Smooth muscle cell (in vitro differentiated cells): Measurements from ENCODE around the gene CRY1. TPM values are rescaled to one million over a fixed set of nuclear protein-coding genes. Genes with fewer than 3 reads are reported as not detected.

Experiments
- DNase-seq: peaks from one replicate; lab custom pipeline; 2025; ENCODE audit not compliant: unreplicated experiment; lab: John Stamatoyannopoulos, UW
- H2AFZ ChIP-seq: fragments of 200-600 bp; sonication (generic); 2 replicates; pipeline ENCODE4 v1.6.0; 2016; ENCODE audit warnings: antibody characterized with exemption, low read depth, mild to moderate bottlenecking
- H3F3A ChIP-seq: fragments of 200-600 bp; sonication (generic); 2 replicates; pipeline ENCODE4 v1.6.0; 2017; ENCODE audit warnings: antibody characterized with exemption, low read depth
- H3K27ac ChIP-seq: fragments of 200-600 bp; sonication (generic); 2 replicates; pipeline ENCODE4 v1.5.1; 2016; ENCODE audit warnings: low read depth, mild to moderate bottlenecking
- H3K27me3 ChIP-seq: fragments of 200-600 bp; sonication (generic); 2 replicates; pipeline ENCODE4 v1.6.1; 2016; ENCODE audit warnings: low read depth, mild to moderate bottlenecking
- H3K36me3 ChIP-seq: fragments of 200-600 bp; sonication (generic); 2 replicates; pipeline ENCODE4 v1.5.1; 2016; ENCODE audit warnings: low read depth
- H3K4me1 ChIP-seq: fragments of 200-600 bp; sonication (generic); 2 replicates; pipeline ENCODE4 v1.5.1; 2016; ENCODE audit warnings: low read depth
- H3K4me2 ChIP-seq: fragments of 200-600 bp; sonication (generic); 2 replicates; pipeline ENCODE4 v1.6.0; 2016; ENCODE audit warnings: mild to moderate bottlenecking
- H3K4me3 ChIP-seq: fragments of 200-600 bp; sonication (generic); 2 replicates; pipeline ENCODE4 v1.5.1; 2016; ENCODE audit warnings: mild to moderate bottlenecking
- H3K79me2 ChIP-seq: fragments of 200-600 bp; sonication (generic); 2 replicates; pipeline ENCODE4 v1.6.0; 2016; ENCODE audit warnings: low read depth, mild to moderate bottlenecking
- H3K9ac ChIP-seq: fragments of 200-600 bp; sonication (generic); 2 replicates; pipeline ENCODE4 v1.6.0; 2016; ENCODE audit warnings: low read depth
- H3K9me3 ChIP-seq: fragments of 200-600 bp; sonication (generic); replicated peaks from 2 replicates; pipeline ENCODE4 v1.5.1; 2016; ENCODE audit warnings: low read depth
- H4K20me1 ChIP-seq: fragments of 200-600 bp; sonication (generic); 2 replicates; pipeline ENCODE4 v1.6.0; 2016; ENCODE audit warnings: low read depth
- WGBS: methylation state at CpG from one replicate; pipeline ENCODE4 v1.1.7; 2016; ENCODE audit warnings: low lambda C conversion rate; 5-methylcytosine and 5-hydroxymethylcytosine counted together
- polyA plus RNA-seq: library from polyadenylated mRNA; unstranded; fragments of >200 nt; fragmentation: Nextera tagmentation; extraction: Ambion mirVana; gene quantifications from 2 replicates; pipeline ENCODE4 v1.2.1, GENCODE V29; 2016
- total RNA-seq: library from RNA; depleted of rRNA; stranded (reverse); fragments of >200 nt; gene quantifications from 2 replicates; pipeline ENCODE4 v1.2.3, GENCODE V29; 2014
- TF ChIP-seq, protein P1 (sequence below): fragments of 200-600 bp; sonication (generic); IDR thresholded peaks from 2 replicates; pipeline ENCODE4 v1.5.1; 2017; ENCODE audit warnings: borderline replicate concordance, mild to moderate bottlenecking, antibody characterized with exemption; ENCODE audit not compliant: insufficient read depth, poor library complexity, severe bottlenecking

CRY1 gene
- total and polyA plus RNA-seq, 2 experiments from 2014 or later, result 19.9 to 28.2 TPM

DNA sequence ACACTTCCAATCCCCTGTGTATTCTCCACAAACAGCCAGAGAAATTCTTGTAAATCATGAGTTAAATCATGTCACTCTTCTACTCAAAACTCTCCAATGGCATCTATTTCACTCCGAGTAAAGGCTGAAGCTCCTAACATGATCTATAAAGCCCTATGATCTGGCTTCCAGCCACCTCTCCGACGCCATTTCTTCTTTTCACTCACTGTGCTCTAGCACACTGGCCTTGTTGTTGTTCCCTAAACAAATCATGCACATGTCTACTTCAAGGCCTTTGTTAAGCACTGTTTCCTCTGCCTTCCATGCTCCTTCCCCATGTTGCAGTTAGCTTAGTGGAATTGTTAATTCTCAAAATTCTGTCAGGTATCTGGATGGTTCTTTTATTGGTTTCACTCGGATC is 76.3 kb downstream of the CRY1 start:
- Histone ChIP-seq H4K20me1 (no peaks in the 10 kb centered on the region), H3K36me3 (peaks cover 5% of the 10 kb centered on the region), H3K4me2 (no peak overlapping the region), H3K4me1 (no peaks in the 10 kb centered on the region), H3K9ac (no peak overlapping the region), H3F3A (no peaks in the 10 kb centered on the region), H3K9me3 (no peaks in the 10 kb centered on the region), H3K27me3 (no peaks in the 10 kb centered on the region), H3K27ac (no peak overlapping the region), H2AFZ (no peak overlapping the region), H3K4me3 (no peak overlapping the region), H3K79me2 (no peaks in the 10 kb centered on the region)
- TF ChIP-seq, protein P1, sequence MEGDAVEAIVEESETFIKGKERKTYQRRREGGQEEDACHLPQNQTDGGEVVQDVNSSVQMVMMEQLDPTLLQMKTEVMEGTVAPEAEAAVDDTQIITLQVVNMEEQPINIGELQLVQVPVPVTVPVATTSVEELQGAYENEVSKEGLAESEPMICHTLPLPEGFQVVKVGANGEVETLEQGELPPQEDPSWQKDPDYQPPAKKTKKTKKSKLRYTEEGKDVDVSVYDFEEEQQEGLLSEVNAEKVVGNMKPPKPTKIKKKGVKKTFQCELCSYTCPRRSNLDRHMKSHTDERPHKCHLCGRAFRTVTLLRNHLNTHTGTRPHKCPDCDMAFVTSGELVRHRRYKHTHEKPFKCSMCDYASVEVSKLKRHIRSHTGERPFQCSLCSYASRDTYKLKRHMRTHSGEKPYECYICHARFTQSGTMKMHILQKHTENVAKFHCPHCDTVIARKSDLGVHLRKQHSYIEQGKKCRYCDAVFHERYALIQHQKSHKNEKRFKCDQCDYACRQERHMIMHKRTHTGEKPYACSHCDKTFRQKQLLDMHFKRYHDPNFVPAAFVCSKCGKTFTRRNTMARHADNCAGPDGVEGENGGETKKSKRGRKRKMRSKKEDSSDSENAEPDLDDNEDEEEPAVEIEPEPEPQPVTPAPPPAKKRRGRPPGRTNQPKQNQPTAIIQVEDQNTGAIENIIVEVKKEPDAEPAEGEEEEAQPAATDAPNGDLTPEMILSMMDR, result no peak
- no peak for DNase-seq
- WGBS, result 97% methylated on average over 4 of the region's 4 CpGs

DNA sequence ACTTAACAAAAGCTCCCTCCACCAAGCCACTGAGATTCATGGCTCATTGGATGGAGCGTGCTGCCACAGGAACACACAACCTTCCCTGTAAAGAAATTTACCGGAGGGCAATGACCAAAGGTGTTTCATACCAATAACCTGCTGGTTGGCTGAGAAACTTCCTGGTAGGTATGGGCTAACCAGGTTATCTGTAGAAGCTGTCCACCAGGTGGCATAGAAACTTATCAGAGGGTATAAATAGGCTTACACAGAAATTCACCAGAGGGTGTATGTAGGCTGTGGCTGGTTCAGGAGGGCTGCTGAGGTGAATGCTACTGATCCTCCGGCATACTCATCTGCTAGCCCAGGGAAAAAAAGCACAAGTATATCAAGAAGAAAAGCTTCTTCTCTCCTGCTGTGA is 79.3 kb downstream of the CRY1 start:
- WGBS, result 94% methylated on average over 3 of the region's 3 CpGs
- no peak overlapping the region for H3K4me3 ChIP-seq
- no peak for DNase-seq
- no peak overlapping the region for H2AFZ ChIP-seq
- no peaks in the 10 kb centered on the region for H4K20me1 ChIP-seq
- H3K4me1 ChIP-seq, result no peaks in the 10 kb centered on the region
- H3K9ac ChIP-seq, result no peak overlapping the region
- TF ChIP-seq, protein P1, result no peak
- no peaks in the 10 kb centered on the region for H3K27me3 ChIP-seq
- H3F3A ChIP-seq, result no peaks in the 10 kb centered on the region
- H3K9me3 ChIP-seq, result no peaks in the 10 kb centered on the region
- H3K79me2 ChIP-seq, result no peaks in the 10 kb centered on the region
- H3K36me3 ChIP-seq, result no peaks in the 10 kb centered on the region
- no peak overlapping the region for H3K27ac ChIP-seq
- no peak overlapping the region for H3K4me2 ChIP-seq

DNA sequence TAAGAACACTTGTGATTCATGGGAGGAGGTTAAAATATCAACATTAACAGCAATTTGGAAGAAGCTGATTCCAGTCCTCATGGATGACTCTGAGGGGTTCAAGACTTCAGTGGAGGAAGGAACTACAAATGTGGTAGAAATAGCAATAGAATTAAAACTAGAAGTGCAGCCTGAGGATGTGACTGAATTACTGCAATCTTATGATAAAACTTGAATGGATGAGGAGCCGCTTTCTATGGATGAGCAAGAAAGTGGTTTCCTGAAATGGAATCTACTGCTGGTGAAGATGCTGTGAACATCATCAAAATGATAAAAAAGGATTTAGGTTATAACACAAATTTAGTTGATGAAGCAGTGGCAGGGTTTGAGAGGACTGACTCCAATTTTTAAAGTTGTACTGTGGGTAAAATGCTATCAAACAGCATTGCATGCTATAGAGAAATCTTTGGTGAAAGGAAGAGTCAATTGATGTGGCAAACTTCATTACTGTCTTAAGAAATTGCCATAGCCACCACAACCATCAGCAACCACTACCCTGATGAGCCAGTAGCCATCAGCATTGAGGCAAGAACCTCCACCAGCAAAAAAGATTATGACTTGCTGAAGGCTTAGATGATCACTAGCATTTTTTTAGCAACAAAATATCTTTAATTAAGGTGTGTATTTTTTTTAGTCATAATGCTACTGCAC is 80.5 kb downstream of the CRY1 start:
- H3F3A ChIP-seq, result no peaks in the 10 kb centered on the region
- TF ChIP-seq, protein P1, result no peak
- H3K4me2 ChIP-seq, result no peak overlapping the region
- no peaks in the 10 kb centered on the region for H3K79me2 ChIP-seq
- H4K20me1 ChIP-seq, result no peaks in the 10 kb centered on the region
- H3K4me1 ChIP-seq, result no peaks in the 10 kb centered on the region
- H3K4me3 ChIP-seq, result no peak overlapping the region
- H3K9me3 ChIP-seq, result no peaks in the 10 kb centered on the region
- H3K27ac ChIP-seq, result no peak overlapping the region
- H3K27me3 ChIP-seq, result no peaks in the 10 kb centered on the region
- H2AFZ ChIP-seq, result no peak overlapping the region
- DNase-seq, result no peak
- no peak overlapping the region for H3K9ac ChIP-seq
- 100% methylated on average over 1 of the region's 1 CpG for WGBS
- H3K36me3 ChIP-seq, result no peaks in the 10 kb centered on the region

DNA sequence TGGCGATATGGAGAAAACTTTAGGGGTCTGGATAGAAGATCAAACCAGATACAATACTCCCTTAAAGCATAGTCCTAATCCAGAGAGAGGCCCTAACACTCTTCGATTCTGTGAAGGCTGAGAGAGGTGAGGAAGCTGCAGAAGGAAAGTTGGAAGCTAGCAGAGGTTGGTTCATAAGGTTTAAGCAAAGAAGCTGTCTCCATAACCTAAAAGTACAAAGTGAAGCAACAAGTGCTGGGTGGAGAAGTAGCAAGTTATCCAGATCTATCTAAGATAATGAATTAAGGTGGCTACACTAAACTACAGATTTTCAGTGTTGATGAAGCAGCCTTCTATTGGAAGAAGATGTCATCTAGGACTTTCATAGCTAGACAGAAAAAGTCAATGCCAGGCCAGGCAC is 81.8 kb downstream of the CRY1 start:
- no peaks in the 10 kb centered on the region for H3F3A ChIP-seq
- no peaks in the 10 kb centered on the region for H4K20me1 ChIP-seq
- WGBS, result 98% methylated on average over 2 of the region's 2 CpGs
- H2AFZ ChIP-seq, result no peak overlapping the region
- H3K27ac ChIP-seq, result no peak overlapping the region
- H3K27me3 ChIP-seq, result no peaks in the 10 kb centered on the region
- H3K36me3 ChIP-seq, result no peaks in the 10 kb centered on the region
- TF ChIP-seq, protein P1, result no peak
- H3K4me1 ChIP-seq, result no peaks in the 10 kb centered on the region
- no peak overlapping the region for H3K4me3 ChIP-seq
- no peak overlapping the region for H3K4me2 ChIP-seq
- DNase-seq, result no peak
- no peaks in the 10 kb centered on the region for H3K79me2 ChIP-seq
- no peaks in the 10 kb centered on the region for H3K9me3 ChIP-seq
- no peak overlapping the region for H3K9ac ChIP-seq
